Fibroblast of mammary gland (primary cell): Measurements from ENCODE around the gene SEC23B.
"Not testable (repeated sequence)": the region's sequence is repeated elsewhere in the genome, so short reads cannot be mapped to it uniquely, and the experiment has no call there.

Experiments used
- DNase-seq: peaks from one replicate; pipeline ENCODE4 v3.0.0-alpha.2; 2010; ENCODE audit warnings: low read depth
- H3K4me3 ChIP-seq: 2 replicates; pipeline ENCODE4 v1.5.1; 2011; ENCODE audit warnings: low read depth, mild to moderate bottlenecking, low read length, moderate library complexity; ENCODE audit not compliant: control insufficient read depth
- TF ChIP-seq, protein P1 (sequence below): conservative IDR thresholded peaks from 2 replicates; pipeline ENCODE4 v1.5.1; 2011; ENCODE audit warnings: low read depth, low read length, inconsistent platforms; ENCODE audit not compliant: control insufficient read depth, insufficient read depth

The SEC23B gene

DNA sequence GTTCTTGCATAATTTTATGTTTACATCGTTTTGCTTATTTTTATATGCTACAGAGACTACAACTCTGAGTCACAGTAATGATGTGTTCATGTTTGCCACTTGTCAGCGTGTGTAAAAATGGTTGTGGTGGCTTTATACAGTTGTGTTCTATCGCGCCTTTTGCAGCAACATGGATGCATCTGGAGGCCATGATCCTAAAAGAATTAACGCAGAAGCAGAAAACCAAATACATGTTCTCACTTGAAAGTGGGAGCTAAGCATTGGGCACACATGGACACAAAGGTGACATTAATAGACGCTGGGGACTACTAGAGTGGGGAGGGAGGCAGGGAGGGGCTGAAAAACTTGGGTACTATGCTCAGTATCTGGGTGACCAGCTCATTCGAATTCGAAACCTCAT lies 996 bp upstream of the SEC23B start:
- no peak for DNase-seq
- TF ChIP-seq, protein P1, sequence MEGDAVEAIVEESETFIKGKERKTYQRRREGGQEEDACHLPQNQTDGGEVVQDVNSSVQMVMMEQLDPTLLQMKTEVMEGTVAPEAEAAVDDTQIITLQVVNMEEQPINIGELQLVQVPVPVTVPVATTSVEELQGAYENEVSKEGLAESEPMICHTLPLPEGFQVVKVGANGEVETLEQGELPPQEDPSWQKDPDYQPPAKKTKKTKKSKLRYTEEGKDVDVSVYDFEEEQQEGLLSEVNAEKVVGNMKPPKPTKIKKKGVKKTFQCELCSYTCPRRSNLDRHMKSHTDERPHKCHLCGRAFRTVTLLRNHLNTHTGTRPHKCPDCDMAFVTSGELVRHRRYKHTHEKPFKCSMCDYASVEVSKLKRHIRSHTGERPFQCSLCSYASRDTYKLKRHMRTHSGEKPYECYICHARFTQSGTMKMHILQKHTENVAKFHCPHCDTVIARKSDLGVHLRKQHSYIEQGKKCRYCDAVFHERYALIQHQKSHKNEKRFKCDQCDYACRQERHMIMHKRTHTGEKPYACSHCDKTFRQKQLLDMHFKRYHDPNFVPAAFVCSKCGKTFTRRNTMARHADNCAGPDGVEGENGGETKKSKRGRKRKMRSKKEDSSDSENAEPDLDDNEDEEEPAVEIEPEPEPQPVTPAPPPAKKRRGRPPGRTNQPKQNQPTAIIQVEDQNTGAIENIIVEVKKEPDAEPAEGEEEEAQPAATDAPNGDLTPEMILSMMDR: no peak
- H3K4me3 ChIP-seq: peak overlapping the region; percentile 97

DNA sequence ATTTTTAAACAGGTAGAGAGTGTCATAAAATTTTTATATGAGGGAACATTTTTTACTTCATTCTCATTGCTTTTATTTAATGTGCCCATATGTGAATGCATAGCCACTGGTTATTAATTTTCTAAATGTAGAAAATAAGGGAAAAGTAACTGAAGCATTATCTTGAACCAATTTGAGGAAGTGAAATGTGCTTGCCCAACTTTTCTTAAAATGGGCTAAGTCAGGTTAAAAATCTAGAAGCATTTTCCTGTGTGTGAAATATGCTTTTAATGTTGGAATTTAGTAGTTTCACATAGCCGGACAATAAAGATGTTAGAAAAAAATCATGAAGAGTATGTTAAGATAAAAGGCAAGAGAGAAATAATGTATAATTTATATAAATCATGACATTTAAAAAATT lies 3.8 kb downstream of the SEC23B start:
- DNase-seq: no peak
- TF ChIP-seq, protein P1: no peak
- H3K4me3 ChIP-seq: no peak overlapping the region

- H3K4me3 ChIP-seq: no peak overlapping the region
- DNase-seq: no peak
- TF ChIP-seq, protein P1: no peak
These were observed 5.5 kb downstream of the SEC23B start for GRCh38 chr20:18513208-18513607.

DNA sequence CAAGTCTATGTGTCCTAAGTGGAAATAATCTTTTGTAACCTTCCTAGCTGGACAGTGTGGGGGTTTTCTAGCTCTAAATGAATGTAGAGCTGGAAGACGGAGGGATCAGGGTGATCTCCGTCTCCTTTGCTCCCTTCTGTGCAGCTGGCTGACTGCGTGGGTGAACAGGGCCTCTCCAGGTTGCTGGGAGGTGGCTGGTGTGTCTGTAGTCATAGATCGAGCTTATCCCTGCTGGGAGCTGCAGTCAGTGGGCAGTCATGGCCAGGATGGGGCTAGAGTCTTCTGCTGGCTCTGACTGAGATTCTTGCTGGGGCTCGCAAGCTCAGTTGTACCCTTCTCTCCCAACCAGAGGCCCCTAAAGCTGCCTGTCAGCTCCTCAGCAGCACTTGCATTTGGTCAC lies 6.4 kb downstream of the SEC23B start:
- no peak for DNase-seq
- TF ChIP-seq, protein P1: no peak

DNA sequence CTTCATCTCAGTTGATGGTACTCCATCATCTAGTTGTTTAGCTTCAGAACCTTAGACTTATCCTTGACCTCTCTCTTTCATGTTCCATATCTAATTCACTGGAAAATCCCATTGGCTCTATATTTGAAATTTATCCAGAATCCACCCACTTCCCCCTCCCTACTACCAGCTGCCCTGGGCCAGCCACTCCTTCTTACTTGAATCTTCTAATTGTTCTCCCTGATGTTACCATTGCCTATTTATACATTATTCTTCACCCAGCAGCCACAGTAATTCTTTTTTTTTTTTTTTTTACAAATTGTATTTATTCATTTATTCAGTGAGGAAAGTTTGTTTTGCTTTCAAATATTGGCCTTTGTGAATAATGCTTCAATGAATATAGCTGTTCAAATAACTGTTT lies 8.2 kb downstream of the SEC23B start:
- no peak for DNase-seq
- no peak overlapping the region for H3K4me3 ChIP-seq
- TF ChIP-seq, protein P1: no peak

More for the DNA sequence above, 6.4 kb downstream of the SEC23B start:
- no peak overlapping the region for H3K4me3 ChIP-seq

DNA sequence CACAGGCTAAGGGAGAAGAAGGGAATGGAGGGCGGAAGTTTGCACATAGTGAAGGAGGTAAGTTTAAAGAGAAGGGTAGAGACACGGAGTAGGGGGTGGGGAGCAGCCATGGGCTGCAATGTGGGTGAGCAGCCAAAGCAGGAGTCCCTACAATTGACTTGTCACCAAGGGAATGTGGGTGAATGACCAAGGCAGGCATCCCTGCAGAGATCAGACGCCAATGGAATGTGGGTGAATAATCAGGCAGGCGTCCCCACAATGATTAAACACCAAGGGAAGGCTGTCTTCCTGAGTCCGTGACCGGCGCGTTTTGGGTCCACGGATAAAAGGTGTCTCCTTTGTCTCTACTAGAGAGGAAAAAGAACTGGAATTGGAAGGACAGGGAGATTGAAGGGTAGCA lies 14.3 kb downstream of the SEC23B start:
- not testable (repeated sequence) for DNase-seq, H3K4me3 ChIP-seq

GRCh38 chr20:18523066-18523465 lies 15.3 kb downstream of the SEC23B start:
- TF ChIP-seq, protein P1: no peak

More at GRCh38 chr20:18523066-18523465, 15.3 kb downstream of the SEC23B start:
- DNase-seq: no peak
- no peak overlapping the region for H3K4me3 ChIP-seq
